Stimulated activated CD4-positive, alpha-beta T cell treated with anti-CD3 and anti-CD28 coated beads, Interleukin-15, amount 100 ng/mL, for 1 hour (primary cell): Measurements from ENCODE around the gene BCR.
"Not testable (repeated sequence)": the region's sequence is repeated elsewhere in the genome, so short reads cannot be mapped to it uniquely, and the experiment has no call there.

ENCODE experiments used
- DNase-seq, 2 donors: peaks; one replicate each; pipeline ENCODE4 v3.0.0-alpha.2; 2020; ENCODE audit warnings: low read depth in 1 of 2, low spot score in 1 of 2

BCR gene

GRCh38 chr22:23285734-23286133 is 105.4 kb downstream of the BCR start:
- no peak for DNase-seq

GRCh38 chr22:23286296-23286695 is 106.0 kb downstream of the BCR start:
- no peak for DNase-seq

GRCh38 chr22:23287136-23288095 is 107.1 kb downstream of the BCR start:
- no peak for DNase-seq

- DNase-seq, result no peak
These were observed 108.2 kb downstream of the BCR start for GRCh38 chr22:23288301-23289129.

GRCh38 chr22:23289130-23289503 is 108.8 kb downstream of the BCR start:
- DNase-seq, result no peak

GRCh38 chr22:23289851-23290724 is 109.8 kb downstream of the BCR start:
- DNase-seq, result peak; percentile 29 to 41

- DNase-seq, result no peak
These were observed 111.6 kb downstream of the BCR start for GRCh38 chr22:23291806-23292452.

- DNase-seq, result no peak
These were observed 112.4 kb downstream of the BCR start for GRCh38 chr22:23292453-23293350.

- no peak for DNase-seq
These were observed 113.4 kb downstream of the BCR start for GRCh38 chr22:23293720-23294119.

- no peak for DNase-seq
These were observed 113.9 kb downstream of the BCR start for GRCh38 chr22:23294221-23294620.

- no peak for DNase-seq
These were observed 120.2 kb downstream of the BCR start for GRCh38 chr22:23300476-23300875.

- no peak for DNase-seq
These were observed 121.3 kb downstream of the BCR start for GRCh38 chr22:23301591-23301990.

- no peak for DNase-seq
These were observed 122.1 kb downstream of the BCR start for GRCh38 chr22:23302171-23303002.

GRCh38 chr22:23305321-23305910 is 125.1 kb downstream of the BCR start:
- DNase-seq, result no peak

GRCh38 chr22:23305922-23306374 is 125.6 kb downstream of the BCR start:
- no peak for DNase-seq

GRCh38 chr22:23306438-23306921 is 126.2 kb downstream of the BCR start:
- DNase-seq, result no peak

- DNase-seq, result no peak
These were observed 126.6 kb downstream of the BCR start for GRCh38 chr22:23306926-23307325.

GRCh38 chr22:23307511-23307910 is 127.2 kb downstream of the BCR start:
- not testable (repeated sequence) for DNase-seq
